HG02943 (cell line): ENCODE measurements around the gene IL2.

ENCODE experiments used
- ATAC-seq: cut with Tn5 transposase; IDR thresholded peaks from one replicate; pipeline ENCODE4 v1.9.1; 2021; ENCODE audit warnings: mild to moderate bottlenecking, low read depth, moderate library complexity; ENCODE audit not compliant: unreplicated experiment

Gene IL2

DNA sequence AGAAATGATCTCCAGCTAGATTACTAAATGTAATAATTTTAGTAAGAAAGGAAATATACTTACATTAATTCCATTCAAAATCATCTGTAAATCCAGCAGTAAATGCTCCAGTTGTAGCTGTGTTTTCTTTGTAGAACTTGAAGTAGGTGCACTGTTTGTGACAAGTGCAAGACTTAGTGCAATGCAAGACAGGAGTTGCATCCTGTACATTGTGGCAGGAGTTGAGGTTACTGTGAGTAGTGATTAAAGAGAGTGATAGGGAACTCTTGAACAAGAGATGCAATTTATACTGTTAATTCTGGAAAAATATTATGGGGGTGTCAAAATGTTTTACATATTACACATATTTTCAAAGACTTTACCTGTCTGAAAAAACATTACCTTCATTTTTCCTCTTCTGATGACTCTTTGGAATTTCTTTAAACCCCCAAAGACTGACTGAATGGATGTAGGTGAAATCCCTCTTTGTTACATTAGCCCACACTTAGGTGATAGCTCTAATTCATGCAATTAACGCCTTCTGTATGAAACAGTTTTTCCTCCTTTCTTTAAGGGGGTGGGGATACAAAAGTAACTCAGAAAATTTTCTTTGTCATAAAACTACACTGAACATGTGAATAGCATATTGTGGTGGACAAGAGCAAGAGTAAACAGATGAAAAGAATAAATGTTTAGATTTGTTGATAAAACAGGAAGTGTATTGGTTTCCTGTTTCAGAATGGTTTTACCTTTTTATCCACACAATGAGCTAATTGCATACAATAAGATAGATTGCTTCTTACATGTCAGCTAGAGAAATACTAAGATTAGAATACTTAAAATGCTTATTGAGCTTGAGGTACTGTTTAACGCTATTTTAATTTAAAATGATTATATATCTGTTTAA lies at the start of gene IL2:
Gene IL2, minus strand, starts transcription at position 495 of the 886 bp plus-strand sequence. Its CDS starts 285 bp downstream, at position 210.
- ATAC-seq, result no peak

DNA sequence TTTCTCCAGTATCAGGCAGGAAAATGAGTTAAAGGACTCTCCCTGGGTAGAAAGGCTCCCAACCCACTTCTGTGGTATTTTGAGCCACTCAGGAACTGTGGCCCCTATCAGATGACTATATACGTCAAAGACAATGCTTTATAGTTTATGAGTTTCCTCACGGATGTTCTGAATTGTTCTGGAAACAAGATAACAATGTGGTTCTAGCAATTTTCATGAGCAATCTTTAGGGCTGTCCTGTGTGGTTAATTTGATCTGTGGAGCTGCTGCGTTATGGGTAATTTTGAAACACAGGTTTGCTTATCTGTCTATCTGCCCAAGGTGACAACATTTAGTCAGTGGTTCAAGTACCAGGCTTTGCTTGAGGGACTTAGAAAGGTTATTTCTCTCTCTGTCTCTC lies 46.7 kb upstream of the IL2 start:
- ATAC-seq, result no peak

DNA sequence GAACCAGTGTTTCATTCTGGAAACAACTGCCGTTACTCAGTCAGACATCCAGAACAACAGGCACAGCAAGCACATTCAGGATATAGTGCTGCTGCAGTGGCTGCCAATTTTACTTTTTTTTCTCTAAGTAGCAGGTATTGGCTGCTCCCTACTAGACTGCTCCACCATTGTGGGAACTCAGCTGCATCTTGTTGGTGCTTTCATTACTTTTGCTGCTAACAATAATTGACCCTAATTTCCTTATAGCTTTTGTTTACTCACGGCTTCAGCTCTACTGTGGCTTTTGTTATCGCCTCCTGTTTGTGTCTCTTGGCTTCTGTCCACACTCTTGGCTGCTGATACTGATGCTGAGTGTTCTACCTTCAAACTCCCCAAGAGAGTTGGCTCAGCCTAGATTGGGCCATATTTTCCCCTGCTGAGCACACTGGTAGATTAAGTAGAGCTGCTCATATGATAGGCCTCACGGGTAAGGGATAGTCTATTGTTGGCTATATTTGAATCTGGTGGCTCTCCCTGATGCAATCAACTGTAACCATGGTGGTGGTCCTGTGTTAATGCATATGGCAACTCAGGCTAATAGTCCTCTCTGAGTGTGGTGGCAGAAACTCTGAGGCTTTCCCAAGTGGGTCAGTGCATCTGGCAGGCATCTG lies 44.5 kb upstream of the IL2 start:
- no peak for ATAC-seq

DNA sequence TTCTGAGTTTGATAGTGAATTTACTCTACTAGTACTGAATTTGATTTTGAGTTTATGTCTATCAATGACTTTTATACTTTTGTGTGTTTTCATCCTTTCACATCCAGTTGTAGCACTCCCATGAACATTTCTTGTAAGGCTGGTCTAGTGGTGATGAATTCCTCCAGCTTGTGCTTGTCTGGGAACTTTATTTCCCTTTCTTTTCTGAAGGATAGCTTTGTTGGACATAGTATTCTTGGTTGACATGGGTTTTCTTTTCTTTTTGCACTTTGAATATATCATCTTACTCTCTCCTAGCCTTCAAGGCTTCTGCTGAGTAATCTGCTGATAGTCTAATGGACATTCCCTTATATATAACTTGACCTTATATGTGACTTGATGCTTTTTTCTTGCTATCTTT lies 32.5 kb upstream of the IL2 start:
- no peak for ATAC-seq

DNA sequence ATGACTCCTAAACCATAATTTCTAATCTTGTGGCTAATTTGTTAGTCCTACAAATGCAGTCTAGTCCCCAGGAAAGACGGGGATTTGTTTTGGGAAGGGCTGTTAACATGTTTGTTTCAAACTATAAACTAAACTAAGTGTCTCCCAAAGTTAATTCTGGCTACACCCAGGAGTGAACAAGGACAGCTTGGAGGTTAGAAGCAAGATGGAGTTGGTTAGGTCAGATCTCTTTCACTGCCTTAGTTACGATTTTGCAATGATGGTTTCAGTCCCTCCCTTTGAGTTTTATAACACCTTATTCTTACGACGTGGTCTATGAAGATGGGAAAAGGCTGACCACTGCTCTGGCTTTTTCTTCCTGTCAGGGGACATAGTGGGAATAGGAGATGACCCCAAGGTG lies 27.0 kb upstream of the IL2 start:
- no peak for ATAC-seq

DNA sequence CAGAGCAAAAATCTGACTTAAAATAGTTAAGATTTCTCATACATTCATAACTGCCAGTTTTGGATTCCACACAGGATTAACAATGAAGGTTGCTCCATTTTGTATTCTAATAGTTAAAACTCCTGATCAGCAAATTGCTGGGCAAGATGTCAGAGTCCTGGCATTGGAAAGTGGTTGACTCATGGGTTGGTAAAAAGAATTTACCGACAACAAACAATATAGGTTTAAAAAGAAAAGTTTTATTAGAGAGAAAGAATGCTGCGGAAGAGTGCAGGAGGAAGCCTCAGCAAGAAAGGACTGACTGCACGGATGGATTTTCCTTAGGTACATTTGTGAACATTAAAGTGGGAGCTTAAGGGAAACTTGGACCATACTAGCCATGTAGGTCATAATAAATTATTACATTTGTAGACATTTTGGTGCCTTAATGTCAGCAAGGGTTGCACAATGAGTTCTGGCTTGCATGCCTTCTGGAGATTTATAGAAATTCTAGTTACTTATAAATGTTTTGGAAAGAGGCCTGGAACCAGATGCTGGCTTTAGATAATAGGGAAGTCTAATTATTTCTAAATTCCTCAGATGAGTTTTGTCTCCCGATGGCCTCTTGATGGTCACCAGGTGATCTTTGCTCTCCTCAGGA lies 25.4 kb upstream of the IL2 start:
- no peak for ATAC-seq

DNA sequence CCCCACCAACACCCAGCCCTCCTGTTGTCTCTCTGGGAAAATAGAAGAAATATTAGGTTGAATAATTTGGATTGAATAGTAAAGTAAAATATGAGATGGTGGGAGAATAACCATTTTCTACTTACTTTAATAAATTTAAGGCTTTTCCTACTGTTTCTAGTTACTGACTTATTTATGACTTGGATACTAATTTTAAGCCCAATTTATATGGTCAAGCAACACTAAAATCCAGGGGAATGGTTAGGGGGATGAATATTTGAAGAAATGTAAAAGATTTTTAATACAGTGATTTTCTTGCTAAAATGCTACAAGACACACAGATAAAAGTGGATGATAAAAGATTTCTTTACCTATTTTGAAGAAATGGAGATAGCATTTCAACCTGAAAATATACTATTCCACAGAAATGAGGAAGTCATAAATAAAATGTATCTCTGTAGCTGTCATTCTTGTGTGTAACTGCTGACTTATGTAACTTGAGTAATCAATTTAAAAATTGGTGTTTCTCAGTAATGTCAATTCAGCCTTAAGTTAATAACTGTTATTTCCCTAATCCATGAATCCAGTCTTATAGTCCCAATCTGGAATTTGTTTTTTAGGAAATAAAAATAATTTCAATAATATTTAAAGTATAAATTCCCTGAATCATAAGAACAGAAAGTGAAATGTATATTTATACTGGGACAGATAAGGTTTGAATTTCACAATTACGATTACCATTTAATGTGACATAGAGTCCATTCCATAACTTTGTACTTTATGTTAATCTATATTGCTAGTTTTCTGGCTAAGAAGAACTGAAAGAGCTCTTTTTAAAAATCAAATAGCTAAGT lies 24.3 kb upstream of the IL2 start:
- no peak for ATAC-seq

DNA sequence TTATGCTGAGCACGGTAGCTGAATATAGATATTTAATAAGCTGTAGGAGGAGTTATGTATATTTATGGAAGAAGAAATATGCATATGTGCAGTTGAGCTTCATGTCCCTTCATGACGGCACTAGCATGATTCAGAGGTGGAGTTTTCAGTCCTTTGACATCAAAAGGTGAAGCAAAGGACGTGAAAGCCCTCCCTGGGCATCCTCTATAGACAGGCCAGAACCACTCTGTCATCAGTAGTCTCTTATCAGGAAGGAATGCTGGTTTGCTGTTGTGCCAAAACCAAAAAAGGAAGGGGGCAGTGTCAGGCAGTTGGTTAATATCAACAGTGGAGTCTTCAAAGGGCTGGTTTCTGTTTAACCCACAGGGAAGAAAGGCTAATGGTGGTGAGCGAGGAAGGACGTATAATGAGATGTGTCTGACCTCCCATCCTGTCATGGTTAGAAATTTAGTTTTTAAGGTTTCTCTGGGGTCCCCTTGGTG lies 23.5 kb upstream of the IL2 start:
- no peak for ATAC-seq

DNA sequence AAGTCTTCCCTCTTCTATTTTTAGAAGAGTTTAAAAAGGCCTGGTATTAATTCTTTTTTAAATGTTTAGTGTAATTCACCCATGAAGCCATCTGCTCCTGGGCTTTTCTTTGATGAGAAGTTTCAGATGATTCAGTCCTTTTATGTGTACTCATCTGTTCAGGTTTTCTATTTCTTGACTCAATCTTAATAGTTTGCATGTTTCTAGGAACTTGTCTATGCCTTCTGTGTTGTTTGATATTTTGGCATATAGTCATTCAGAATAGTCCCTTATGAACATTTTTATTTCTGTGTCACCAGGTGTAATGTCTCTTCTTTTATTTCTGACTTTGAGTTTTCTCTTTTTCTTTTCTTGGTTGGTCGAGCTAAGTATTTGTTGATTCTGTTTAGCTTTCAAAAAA lies 20.2 kb upstream of the IL2 start:
- no peak for ATAC-seq

DNA sequence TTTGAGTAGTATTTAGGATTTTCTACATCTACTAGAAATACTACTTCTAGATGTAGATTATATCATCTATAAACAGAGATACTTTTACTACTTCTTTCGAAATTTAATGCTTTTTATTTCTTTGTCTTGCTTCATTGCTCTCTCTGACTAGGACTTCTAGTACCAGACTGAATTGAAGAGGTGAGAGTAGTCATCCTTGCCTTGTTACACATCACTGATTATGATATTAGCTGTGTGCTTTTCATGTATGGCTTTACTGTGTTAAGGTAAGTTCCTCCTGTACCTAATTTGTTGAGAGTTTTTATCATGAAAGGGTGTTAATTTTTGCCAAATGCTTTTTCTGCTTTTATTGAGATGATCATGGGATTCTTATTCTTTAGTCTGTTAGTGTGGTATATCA lies 19.6 kb upstream of the IL2 start:
- ATAC-seq, result no peak

DNA sequence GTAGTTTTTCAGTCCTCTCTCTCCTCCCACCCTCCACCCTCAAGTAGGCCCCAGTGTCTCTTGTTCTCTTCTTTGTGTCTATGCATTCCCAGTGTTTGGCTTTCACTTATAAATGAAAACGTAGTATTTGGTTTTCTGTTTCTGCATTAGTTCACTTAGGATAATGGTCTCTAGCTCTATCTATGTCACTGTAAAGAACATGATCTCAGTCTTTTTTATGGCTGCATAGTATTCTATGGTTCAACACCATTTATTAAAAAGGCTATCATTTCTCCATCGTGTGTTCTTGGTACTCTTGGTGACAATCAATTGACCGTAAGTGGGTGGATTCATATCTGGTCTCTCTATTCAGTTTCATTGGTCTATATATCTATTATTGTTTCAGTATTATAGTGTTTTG lies 18.7 kb upstream of the IL2 start:
- no peak for ATAC-seq

DNA sequence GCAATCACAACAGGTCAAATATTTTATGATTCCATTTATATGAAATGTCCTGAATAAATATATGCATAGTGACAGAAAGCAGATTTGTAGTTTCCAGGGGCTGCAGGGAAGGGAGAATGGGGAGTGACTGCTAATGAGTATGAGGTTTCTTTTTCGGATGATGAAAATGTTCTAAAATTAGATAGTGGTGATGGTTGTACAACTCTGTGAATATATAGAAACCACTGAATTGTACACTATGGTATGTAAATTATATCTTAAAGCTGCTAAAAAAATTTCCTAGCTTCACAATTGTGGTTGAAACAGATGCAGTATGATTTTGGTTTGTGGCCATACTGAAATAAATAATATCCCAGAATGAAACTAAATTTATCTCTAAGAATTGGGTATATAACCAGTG lies 12.9 kb upstream of the IL2 start:
- no peak for ATAC-seq

DNA sequence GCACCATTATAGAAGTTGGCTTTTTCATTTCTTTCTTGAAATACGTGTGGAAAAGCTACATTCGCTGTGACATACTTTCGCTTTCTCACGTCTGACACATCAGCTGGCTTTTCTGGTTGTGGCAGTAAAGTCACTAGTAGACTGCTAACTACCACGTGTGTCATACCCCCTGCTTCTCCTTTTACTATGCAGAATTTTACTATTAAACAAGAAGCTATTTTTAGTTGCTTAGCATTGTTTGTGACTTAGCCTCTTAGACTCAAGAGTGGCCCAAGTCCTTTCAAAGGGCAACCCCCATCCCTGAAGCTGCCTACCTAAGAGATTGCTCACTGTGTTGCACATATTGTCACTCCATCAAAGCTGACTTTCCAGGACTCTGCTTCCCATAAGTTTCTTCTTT lies 2.1 kb upstream of the IL2 start:
- no peak for ATAC-seq

DNA sequence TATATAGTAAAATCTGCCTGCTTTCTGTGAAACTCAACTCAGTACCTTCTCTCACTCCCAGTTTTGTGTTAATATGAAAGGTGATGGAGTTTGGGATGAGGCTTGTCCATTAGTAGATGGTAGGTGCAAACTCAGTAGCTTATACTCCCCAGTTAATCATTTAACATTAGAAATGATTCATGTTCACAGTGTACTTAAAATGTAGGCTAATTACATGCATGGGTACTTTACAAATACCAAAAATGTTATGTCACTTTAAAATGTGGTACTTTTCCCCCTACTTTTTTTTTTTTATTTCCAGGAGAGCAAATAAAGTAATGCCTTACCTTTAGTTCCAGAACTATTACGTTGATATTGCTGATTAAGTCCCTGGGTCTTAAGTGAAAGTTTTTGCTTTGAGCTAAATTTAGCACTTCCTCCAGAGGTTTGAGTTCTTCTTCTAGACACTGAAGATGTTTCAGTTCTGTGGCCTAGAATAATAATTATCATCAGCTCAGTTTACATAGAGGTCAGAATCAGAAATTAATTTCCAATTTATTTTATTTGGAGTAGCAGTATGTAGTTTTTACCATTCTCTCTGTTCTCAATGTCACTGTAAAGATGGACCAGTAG lies 3.0 kb downstream of the IL2 start:
- ATAC-seq, result no peak

DNA sequence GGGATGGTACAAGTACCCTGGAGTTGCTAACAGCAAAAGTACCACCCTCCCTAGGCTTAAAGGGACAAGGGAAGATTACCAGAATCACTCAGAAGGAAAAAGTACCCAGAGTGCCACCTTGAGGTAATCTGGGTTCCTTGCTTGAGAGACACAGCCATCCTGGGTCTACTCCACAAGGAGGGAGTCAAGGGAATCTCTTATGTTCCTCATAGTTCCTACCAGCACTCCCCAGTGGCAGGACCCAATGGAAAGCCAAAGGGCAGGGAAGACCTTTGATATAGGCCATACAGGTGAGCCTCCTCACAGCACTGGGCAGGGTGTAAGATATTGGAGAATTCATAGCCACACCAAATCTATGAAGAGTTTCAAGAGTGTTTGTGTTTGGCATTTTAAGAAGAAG lies 5.7 kb downstream of the IL2 start:
- ATAC-seq, result no peak

DNA sequence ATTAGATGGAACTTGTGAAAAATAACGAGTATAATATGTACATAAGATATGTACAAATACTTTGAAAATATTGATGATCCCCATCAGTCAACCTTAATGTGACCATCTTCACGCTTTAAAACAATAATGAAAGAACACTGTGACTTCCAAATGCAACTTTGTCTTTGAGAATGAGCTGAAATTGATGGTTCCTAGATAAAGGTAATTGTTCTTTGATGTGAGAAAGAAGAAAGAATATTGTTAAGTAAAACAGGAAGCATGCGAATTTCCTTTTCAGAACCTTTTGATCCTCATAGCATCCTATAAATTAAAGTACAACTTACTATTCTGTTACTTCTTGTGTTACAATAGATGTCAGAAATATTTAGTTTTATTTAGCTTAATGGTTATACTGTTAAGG lies 22.2 kb downstream of the IL2 start:
- ATAC-seq, result no peak

DNA sequence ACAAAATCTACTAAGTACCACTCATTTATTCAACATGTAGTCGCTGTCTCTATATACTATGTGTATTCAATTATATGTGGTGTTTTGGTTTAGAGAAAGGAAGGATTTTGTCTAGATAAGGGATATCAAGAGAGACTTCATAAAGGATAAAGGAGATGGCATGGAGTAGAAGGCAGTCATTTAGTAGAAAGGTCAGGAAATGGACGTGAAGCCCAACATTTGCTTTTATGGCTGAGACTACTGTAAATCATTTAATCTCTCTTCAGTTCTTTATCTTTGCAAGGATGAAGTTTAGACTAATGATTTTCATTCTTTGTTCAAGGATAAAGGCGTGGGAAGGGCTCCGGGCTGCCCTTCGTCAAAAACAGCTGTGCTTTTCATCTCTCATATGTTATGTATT lies 25.2 kb downstream of the IL2 start:
- ATAC-seq, result no peak

DNA sequence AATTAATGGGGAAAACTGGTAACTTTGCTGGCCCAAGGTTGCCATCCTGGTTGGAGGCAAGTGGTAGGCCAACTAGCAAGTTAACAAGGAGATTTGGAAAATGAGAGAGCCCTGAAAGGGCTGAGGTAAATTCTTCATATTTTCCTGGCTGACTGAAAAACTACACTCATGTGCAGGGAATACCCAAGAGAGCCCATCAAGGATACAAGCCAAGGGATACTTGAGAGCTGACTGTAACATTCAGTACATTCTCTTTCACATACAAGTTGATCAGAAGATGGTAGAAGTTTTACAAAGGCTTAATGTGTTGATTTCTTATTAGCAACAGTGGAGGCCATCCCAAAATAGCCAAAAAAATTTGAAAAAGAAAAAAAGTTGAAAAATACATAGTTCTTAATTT lies 33.3 kb downstream of the IL2 start:
- no peak for ATAC-seq

DNA sequence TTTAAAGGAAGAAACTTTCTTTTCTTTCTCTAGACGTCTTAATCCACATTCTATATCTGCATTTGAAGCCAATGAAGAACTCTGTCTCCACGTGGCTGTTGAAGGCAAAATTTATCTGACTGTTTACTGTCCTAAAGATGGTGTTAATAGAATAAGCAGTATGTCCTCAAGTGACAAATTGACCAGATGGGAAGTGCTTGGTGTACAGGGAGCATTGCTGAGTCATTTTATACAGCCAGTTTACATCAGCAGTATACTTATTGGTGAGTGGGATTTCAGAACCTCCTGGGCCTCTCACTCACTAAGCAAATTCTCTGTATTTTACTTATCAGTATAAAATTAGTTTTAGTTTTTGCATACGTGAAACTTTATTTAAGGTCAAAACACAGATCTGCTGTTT lies 44.0 kb downstream of the IL2 start:
- no peak for ATAC-seq

DNA sequence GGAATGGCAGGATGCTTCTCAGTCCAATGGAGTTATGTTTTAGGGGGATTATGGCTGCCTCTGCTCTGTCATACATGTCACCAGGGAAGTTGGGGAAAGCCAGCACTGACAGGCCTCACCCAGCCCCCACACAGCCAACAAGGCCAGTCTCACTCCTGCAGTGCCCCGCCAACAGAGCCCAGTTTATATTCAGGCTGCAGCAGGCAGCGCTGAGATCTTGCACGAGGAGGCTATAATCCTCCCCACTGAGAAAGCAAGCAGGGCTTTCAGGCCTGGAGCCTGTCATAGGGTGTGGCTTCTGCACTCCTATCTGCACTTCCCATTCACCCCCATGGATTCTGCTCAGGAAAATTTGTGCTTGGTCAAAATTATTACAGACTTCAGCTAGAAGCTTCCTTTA lies 52.7 kb downstream of the IL2 start:
- ATAC-seq, result no peak
